MCF 10A (cell line): ENCODE measurements around the gene TBX2. TPM values are rescaled to one million over a fixed set of nuclear protein-coding genes. Genes with fewer than 3 reads are reported as not detected.

Source experiments
- BruUV-seq: library from RNA; stranded (reverse); fragments of 400-500 nt; replicated peaks from 2 replicates; lab custom pipeline; 2021; lab: Mats Ljungman, UMichigan
- CTCF ChIA-PET: fragments of 300-600 bp; sonication (Branson Sonifier 250); formaldehyde crosslinking; extraction: SDS; loops from one replicate; lab custom pipeline; 2021; ENCODE audit warnings: antibody characterized with exemption, inconsistent platforms; lab: Yijun Ruan, JAX
- POLR2A ChIA-PET: fragments of 300-600, 350-650 bp; sonication (Branson Sonifier 250); formaldehyde crosslinking; extraction: SDS; loops from one replicate; lab custom pipeline; 2020; ENCODE audit warnings: antibody characterized with exemption, inconsistent platforms; lab: Yijun Ruan, JAX
- DNase-seq: peaks from one replicate; pipeline ENCODE4 v3.0.0-alpha.2; 2018; ENCODE audit not compliant: unreplicated experiment
- H3K27ac Mint-ChIP-seq: one replicate; pipeline ENCODE4 v1.8.0; 2022; ENCODE audit warnings: mild to moderate bottlenecking, low read depth, mixed read lengths; ENCODE audit not compliant: unreplicated experiment
- H3K27me3 Mint-ChIP-seq: one replicate; pipeline ENCODE4 v1.8.0; 2022; ENCODE audit warnings: mixed read lengths; ENCODE audit not compliant: insufficient read depth, unreplicated experiment
- H3K36me3 Mint-ChIP-seq: one replicate; pipeline ENCODE4 v1.8.0; 2022; ENCODE audit warnings: mild to moderate bottlenecking, moderate library complexity, mixed read lengths; ENCODE audit not compliant: insufficient read depth, unreplicated experiment
- H3K4me1 Mint-ChIP-seq: one replicate; pipeline ENCODE4 v1.8.0; 2022; ENCODE audit warnings: mixed read lengths; ENCODE audit not compliant: insufficient read depth, unreplicated experiment
- H3K4me3 Mint-ChIP-seq: one replicate; pipeline ENCODE4 v1.8.0; 2022; ENCODE audit warnings: mild to moderate bottlenecking, moderate library complexity, mixed read lengths; ENCODE audit not compliant: unreplicated experiment
- H3K9me3 Mint-ChIP-seq: one replicate; pipeline ENCODE4 v1.8.0; 2022; ENCODE audit warnings: mixed read lengths; ENCODE audit not compliant: unreplicated experiment
- CTCF ChIP-seq: fragments of 200-600 bp; IDR thresholded peaks from one replicate; pipeline ENCODE4 v1.8.0; 2022; ENCODE audit warnings: antibody characterized with exemption, mild to moderate bottlenecking; ENCODE audit not compliant: unreplicated experiment
- intact Hi-C: fragments of 100-400 bp; cut with micrococcal nuclease; formaldehyde crosslinking; loops from 2 replicates; pipeline ENCODE4 v1.14.1; 2022
- total RNA-seq: library from RNA; stranded (reverse); gene quantifications from 2 replicates; pipeline ENCODE4 v1.2.3, GENCODE V29; 2022

The TBX2 gene
- total RNA-seq, 1 experiment from 2014 or later, result 1.5 TPM

GRCh38 chr17:61363601-61364462 is 35.8 kb upstream of the TBX2 start:
- Mint-ChIP-seq H3K36me3 (peaks cover 2% of the 10 kb centered on the region), H3K4me3 (no peak overlapping the region), H3K27ac (no peak overlapping the region), H3K9me3 (no peaks in the 10 kb centered on the region), H3K27me3 (no peaks in the 10 kb centered on the region), H3K4me1 (peaks cover 18% of the 10 kb centered on the region)
- ChIA-PET CTCF (interaction anchor here (0.5 to 0.8 kb wide), 2 partner anchors 43 to 210 kb away, joined by 3 read pairs; no protein-coding TSS in a partner anchor), POLR2A (interaction anchor here (1.0 kb wide), 1 partner anchor 35 kb away, joined by 3 read pairs; no protein-coding TSS in a partner anchor)
- no peak for DNase-seq
- intact Hi-C loops, result no loop called here
- no peak for TF ChIP-seq CTCF
- no TSS peak for BruUV-seq

DNA sequence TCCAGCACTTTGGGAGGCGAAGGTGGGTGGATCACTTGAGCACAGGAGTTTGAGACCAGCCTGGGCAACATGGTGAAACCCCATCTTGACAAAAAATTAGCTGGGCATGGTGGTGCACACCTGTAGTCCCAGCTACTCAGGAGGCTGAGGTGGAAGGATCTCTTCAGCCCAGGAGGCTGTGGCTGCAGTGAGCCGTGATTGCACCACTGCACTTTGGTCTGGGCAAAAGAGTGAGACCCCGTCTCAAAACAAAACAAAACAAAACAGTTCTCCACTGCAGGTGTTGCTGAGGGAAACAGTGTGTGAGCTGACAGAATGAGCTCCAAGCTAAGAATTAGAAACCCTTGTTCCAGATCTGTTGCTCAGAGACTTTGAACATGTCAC is 35.2 kb upstream of the TBX2 start:
- H3K9me3 Mint-ChIP-seq, result no peaks in the 10 kb centered on the region
- ChIA-PET CTCF (interaction anchor here (0.8 kb wide), 1 partner anchor 44 kb away, joined by 3 read pairs; no protein-coding TSS in a partner anchor), POLR2A (no interaction called here)
- no peaks in the 10 kb centered on the region for H3K36me3 Mint-ChIP-seq
- no peak overlapping the region for H3K4me3 Mint-ChIP-seq
- intact Hi-C loops, result no loop called here
- BruUV-seq, result no TSS peak
- no peaks in the 10 kb centered on the region for H3K27me3 Mint-ChIP-seq
- H3K27ac Mint-ChIP-seq, result no peak overlapping the region
- H3K4me1 Mint-ChIP-seq, result peaks cover 18% of the 10 kb centered on the region
- DNase-seq, result no peak
- no peak for TF ChIP-seq CTCF

- Mint-ChIP-seq H3K27ac (no peak overlapping the region), H3K9me3 (no peaks in the 10 kb centered on the region), H3K4me3 (no peak overlapping the region), H3K4me1 (peaks cover 7% of the 10 kb centered on the region), H3K36me3 (no peaks in the 10 kb centered on the region), H3K27me3 (no peaks in the 10 kb centered on the region)
- no peak for DNase-seq
- TF ChIP-seq CTCF, result no peak
- BruUV-seq, result no TSS peak
- ChIA-PET POLR2A (interaction anchor here (0.6 kb wide), 1 partner anchor 90 kb away, joined by 3 read pairs; no protein-coding TSS in a partner anchor), CTCF (interaction anchor here (0.7 kb wide), 1 partner anchor 20 kb away, joined by 3 read pairs; no protein-coding TSS in a partner anchor)
- intact Hi-C loops, result no loop called here
Measured at GRCh38 chr17:61366076-61366714, 33.4 kb upstream of the TBX2 start.
